SK-N-SH treated with all-trans-retinoic acid at 6 μM for 48 hours (cell line): ENCODE measurements around the gene BTBD19.

Experiments
- ATAC-seq: fragments of 200-7000 bp; cut with Tn5 transposase; 3 replicates; pipeline ENCODE4 v1.9.1; 2020; ENCODE audit warnings: mild to moderate bottlenecking, moderate library complexity
- ARNTL ChIP-seq: fragments of 450-650 bp; formaldehyde crosslinking; IDR thresholded peaks from 2 replicates; pipeline ENCODE4 v1.5.0; 2020; ENCODE audit warnings: low read depth, mild to moderate bottlenecking, moderate library complexity, borderline replicate concordance
- BACH2 ChIP-seq: fragments of 250-450 bp; sonication (Bioruptor Pico); IDR thresholded peaks from 2 replicates; pipeline ENCODE4 v1.9.0; 2021; ENCODE audit warnings: mild to moderate bottlenecking, borderline replicate concordance
- CREB5 ChIP-seq: fragments of 250-450 bp; sonication (Bioruptor Pico); IDR thresholded peaks from 2 replicates; pipeline ENCODE4 v1.5.1; 2020; ENCODE audit warnings: low read depth, mild to moderate bottlenecking, moderate library complexity
- CSRNP3 ChIP-seq: fragments of 250-450 bp; sonication (Bioruptor Pico); IDR thresholded peaks from 2 replicates; pipeline ENCODE4 v1.5.1; 2021; ENCODE audit warnings: mild to moderate bottlenecking, moderate library complexity
- ESRRG ChIP-seq: fragments of 250-450 bp; sonication (Bioruptor Pico); IDR thresholded peaks from 2 replicates; pipeline ENCODE4 v1.6.1; 2021; ENCODE audit warnings: mild to moderate bottlenecking
- GLIS3 ChIP-seq: fragments of 250-450 bp; sonication (Bioruptor Pico); IDR thresholded peaks from 2 replicates; pipeline ENCODE4 v1.5.0; 2020; ENCODE audit warnings: mild to moderate bottlenecking, moderate library complexity
- ISL1 ChIP-seq: fragments of 250-450 bp; sonication (Bioruptor Pico); IDR thresholded peaks from 2 replicates; pipeline ENCODE4 v2.1.2; 2022; ENCODE audit warnings: mild to moderate bottlenecking, moderate library complexity
- PATZ1 ChIP-seq: fragments of 250-450 bp; sonication (Bioruptor Pico); IDR thresholded peaks from 2 replicates; pipeline ENCODE4 v1.8.0; 2020; ENCODE audit warnings: mild to moderate bottlenecking, moderate library complexity, borderline replicate concordance
- PPARA ChIP-seq: fragments of 250-450 bp; sonication (Bioruptor Pico); IDR thresholded peaks from 2 replicates; pipeline ENCODE4 v1.5.0; 2020; ENCODE audit warnings: mild to moderate bottlenecking, borderline replicate concordance
- RARB ChIP-seq: fragments of 250-450 bp; sonication (Bioruptor Pico); IDR thresholded peaks from 2 replicates; pipeline ENCODE4 v1.8.0; 2021; ENCODE audit warnings: mild to moderate bottlenecking, moderate library complexity
- SNAI2 ChIP-seq: fragments of 250-450 bp; sonication (Bioruptor Pico); IDR thresholded peaks from 2 replicates; pipeline ENCODE4 v1.5.0; 2020; ENCODE audit warnings: mild to moderate bottlenecking, moderate library complexity
- TCF4 ChIP-seq: fragments of 250-450 bp; sonication (Bioruptor Pico); IDR thresholded peaks from 2 replicates; pipeline ENCODE4 v1.8.0; 2021; ENCODE audit warnings: mild to moderate bottlenecking, moderate library complexity, borderline replicate concordance
- TSHZ2 ChIP-seq: fragments of 250-450 bp; sonication (Bioruptor Pico); IDR thresholded peaks from 2 replicates; pipeline ENCODE4 v1.5.0; 2020; ENCODE audit warnings: mild to moderate bottlenecking, moderate library complexity
- ZC3H10 ChIP-seq: fragments of 250-450 bp; sonication (Bioruptor Pico); IDR thresholded peaks from 2 replicates; pipeline ENCODE4 v1.5.1; 2021; ENCODE audit warnings: mild to moderate bottlenecking, moderate library complexity
- ZFP30 ChIP-seq: fragments of 450-650 bp; formaldehyde crosslinking; IDR thresholded peaks from 2 replicates; pipeline ENCODE4 v1.5.0; 2022; ENCODE audit warnings: mild to moderate bottlenecking, moderate library complexity
- ZNF565 ChIP-seq: fragments of 450-650 bp; formaldehyde crosslinking; conservative IDR thresholded peaks from 2 replicates; pipeline ENCODE4 v1.5.0; 2020; ENCODE audit warnings: low read depth, mild to moderate bottlenecking, moderate library complexity
- ZNF8 ChIP-seq: fragments of 450-650 bp; formaldehyde crosslinking; IDR thresholded peaks from 2 replicates; pipeline ENCODE4 v1.5.0; 2020; ENCODE audit warnings: mild to moderate bottlenecking, moderate library complexity

Gene BTBD19

GRCh38 chr1:44828003-44828651 is 19.8 kb downstream of the BTBD19 start (continued):
- no peak for TF ChIP-seq PATZ1 (CRISPR knock-in tag)
- no peak for TF ChIP-seq ISL1
- no peak for TF ChIP-seq ZC3H10
- no peak for TF ChIP-seq ZNF565
- TF ChIP-seq CSRNP3 (CRISPR knock-in tag), result no peak

GRCh38 chr1:44828841-44829440 is 20.6 kb downstream of the BTBD19 start:
- TF ChIP-seq BACH2 (CRISPR knock-in tag), result no peak
- TF ChIP-seq SNAI2 (CRISPR knock-in tag), result no peak
- no peak for TF ChIP-seq ESRRG (CRISPR knock-in tag)
- TF ChIP-seq GLIS3 (CRISPR knock-in tag), result no peak
- no peak for TF ChIP-seq PATZ1 (CRISPR knock-in tag)
- no peak for TF ChIP-seq TCF4 (CRISPR knock-in tag)
- TF ChIP-seq, all 23 proteins: peak for 0

GRCh38 chr1:44829506-44830384 is 21.4 kb downstream of the BTBD19 start:
- ATAC-seq, result no peak
- no peak for TF ChIP-seq ZNF8
- no peak for TF ChIP-seq CREB5
- no peak for TF ChIP-seq ZFP30 (CRISPR knock-in tag)
- TF ChIP-seq PPARA (CRISPR knock-in tag), result no peak
- no peak for TF ChIP-seq TSHZ2 (CRISPR knock-in tag)
- no peak for TF ChIP-seq CSRNP3 (CRISPR knock-in tag)
- TF ChIP-seq TCF4 (CRISPR knock-in tag), result no peak
- no peak for TF ChIP-seq GLIS3 (CRISPR knock-in tag)
- no peak for TF ChIP-seq ARNTL
- no peak for TF ChIP-seq PATZ1 (CRISPR knock-in tag)
- no peak for TF ChIP-seq ZC3H10
- TF ChIP-seq RARB (CRISPR knock-in tag), result no peak
- TF ChIP-seq, all 23 proteins: peak for 0

More at GRCh38 chr1:44828841-44829440, 20.6 kb downstream of the BTBD19 start:
- no peak for ATAC-seq
